ENCODE results near the gene CHRNB4.

- TF ChIP-seq CTCF (IDR thresholded peaks at IDR 0.05; ENCODE audit: low read depth, low read length, poor library complexity, severe bottlenecking): no peak
- TF ChIP-seq EZH2phosphoT487 (IDR thresholded peaks at IDR 0.05; ENCODE audit: borderline replicate concordance, low read length): no peak
These were observed 20.2 kb downstream of the CHRNB4 start, which contains the start of gene CHRNA3 for GRCh38 chr15:78620527-78621421.
